Iris pigment epithelial cell (primary cell): ENCODE data around the gene SFT2D1.

ENCODE experiments used
- DNase-seq: peaks from one replicate; pipeline ENCODE4 v3.0.0-alpha.2; 2011; ENCODE audit warnings: low read depth

SFT2D1 gene

DNA sequence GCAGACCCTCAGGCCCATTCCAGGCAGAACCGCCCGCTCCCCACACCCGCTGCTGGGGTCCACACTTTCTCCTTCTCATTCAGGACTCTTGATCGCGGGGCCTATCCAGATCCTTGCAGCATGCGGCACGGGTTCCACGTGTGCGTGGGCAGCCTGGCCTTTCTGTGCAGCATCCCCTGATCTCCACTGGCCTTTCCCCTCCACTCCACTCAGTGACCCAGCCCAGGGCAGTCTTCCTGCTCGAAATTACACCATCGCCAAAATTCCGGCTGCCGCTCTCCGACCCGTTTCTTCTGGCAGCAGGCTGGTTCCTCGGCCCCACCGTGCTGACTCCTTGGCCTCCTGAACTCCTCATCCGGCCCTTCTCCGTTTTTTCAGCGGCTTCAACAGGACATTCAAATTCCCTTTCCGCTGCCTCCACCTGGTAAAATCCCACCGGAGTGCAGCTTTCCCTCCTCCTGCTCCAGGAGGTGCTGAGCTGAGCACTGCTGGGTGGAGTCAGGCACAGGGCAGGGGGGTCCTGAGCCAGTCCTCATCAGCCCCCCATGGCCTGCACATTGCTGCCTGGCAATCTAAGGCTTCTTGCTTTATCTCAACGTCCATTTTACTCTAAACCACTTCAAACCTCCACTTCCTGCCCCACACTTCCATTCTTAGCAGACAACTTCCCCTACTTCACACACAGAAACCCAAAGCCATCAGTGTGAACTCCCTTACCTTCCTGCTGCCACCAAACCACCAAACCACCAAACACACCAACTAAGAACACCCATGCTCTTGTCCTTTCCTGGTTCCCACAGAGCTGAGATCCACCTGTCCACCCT lies 9.0 kb downstream of the SFT2D1 start:
- DNase-seq, result no peak

DNA sequence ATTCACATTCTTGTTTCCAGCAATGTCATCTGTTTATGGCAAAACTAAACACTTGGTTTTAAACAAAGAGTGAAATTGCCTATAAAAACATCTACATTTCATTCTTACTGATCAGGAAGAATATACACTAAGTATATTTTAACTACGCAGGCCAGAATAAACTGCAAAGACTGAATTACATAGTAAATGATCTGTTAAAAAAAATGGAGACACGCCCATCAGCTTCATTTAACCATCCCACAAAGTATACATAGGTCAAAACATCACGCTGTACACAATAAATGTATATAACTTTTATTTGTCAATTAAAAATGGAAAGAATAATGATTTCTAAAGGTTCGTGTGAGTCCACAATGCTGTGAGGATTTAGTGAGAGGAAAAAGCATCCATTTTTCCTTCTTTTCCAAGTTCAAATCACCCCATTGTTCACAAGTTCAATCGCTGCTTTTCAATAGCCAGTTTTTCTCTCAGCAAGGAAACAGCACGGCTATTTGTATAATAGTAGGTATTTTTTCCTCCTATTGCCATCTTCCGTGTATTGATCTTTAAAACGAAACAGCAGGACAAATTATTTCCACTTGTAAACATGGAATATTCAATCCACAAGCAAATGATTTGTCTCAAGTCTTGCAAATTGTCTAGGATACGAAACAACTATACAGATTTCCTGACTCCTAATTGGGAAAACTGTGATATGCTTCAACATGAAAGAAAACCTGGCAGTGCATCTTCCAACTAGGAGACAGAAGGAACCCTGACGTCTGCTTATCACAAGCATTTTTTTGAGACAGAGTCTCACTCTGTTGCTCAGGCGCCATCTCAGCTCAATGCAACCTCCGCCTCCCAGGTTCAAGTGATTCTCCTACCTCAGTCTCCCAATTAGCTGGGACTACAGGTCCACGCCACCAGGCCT lies 10.6 kb downstream of the SFT2D1 start:
- no peak for DNase-seq

GRCh38 chr6:166330612-166331011 lies 11.7 kb downstream of the SFT2D1 start:
- peak; percentile 52 for DNase-seq

- DNase-seq, result no peak
Observed at GRCh38 chr6:166325383-166326042, 16.8 kb downstream of the SFT2D1 start.

- no peak for DNase-seq
Observed at GRCh38 chr6:166323395-166323794, 18.9 kb downstream of the SFT2D1 start.

DNA sequence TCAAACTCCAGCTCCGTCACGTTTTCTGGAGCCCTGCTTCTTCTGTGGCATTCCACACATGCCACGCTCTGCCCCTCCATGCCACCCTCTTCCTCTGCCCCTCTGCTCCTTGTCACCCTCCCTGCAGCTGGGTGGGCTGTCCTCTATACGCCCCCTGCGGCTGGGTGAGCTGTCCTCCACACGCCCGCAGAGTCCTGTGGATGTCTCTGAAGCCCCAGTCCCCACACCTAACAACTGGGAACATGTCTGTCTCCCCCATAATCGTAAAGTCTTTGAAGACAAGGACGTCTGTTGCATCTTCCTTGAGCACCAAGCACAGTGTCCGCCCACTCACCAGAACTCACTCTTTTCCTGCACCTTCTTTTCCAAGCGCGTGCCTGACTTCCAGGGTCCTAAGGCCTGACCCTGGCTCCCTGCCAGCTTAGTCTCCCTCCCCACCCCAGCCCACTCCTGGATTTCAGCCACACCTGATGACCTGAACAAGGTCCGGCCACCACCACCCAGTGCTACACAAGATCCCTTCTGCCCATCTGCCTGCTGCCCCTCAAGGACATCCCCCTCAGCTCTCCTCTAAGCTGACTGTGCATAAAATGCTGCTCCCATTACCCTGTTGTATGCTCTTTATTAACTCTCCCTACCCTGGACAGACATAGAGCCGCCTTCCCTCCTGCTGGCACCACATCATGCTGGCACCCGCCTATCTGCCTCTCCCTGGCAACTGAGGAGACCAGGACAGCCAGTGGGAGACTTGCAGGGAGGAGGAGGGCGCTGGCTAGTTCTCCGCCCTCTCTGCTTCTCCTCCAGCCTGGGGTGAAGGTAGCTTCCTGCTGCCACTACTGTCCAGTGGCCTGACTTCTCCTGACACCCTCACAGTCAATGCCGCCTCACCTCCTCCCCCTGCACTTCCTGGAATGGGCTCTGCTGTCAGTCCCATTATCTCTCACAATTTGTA lies 23.4 kb downstream of the SFT2D1 start:
- no peak for DNase-seq

GRCh38 chr6:166318227-166318626 lies 24.1 kb downstream of the SFT2D1 start:
- no peak for DNase-seq

- no peak for DNase-seq
Observed at GRCh38 chr6:166317261-166318212, 24.8 kb downstream of the SFT2D1 start.

DNA sequence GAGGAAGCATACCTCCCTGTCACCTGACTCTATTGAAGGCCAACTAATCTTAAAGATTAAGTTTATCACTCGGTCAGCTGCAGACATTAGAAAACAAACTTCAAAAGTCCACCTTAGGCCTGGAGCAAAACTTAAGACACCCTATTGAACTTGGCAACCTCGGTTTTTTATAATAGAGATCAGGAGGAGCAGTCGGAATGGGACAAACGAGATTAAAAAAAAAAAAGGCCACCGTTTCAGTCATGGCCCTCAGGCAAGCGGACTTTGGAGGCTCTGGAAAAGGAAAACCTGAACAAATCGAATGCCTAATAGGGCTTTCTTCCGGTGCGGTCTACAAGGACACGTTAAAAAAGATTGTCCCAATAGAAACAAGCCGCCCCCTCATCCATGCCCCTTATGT lies 26.9 kb downstream of the SFT2D1 start:
- DNase-seq, result no peak

DNA sequence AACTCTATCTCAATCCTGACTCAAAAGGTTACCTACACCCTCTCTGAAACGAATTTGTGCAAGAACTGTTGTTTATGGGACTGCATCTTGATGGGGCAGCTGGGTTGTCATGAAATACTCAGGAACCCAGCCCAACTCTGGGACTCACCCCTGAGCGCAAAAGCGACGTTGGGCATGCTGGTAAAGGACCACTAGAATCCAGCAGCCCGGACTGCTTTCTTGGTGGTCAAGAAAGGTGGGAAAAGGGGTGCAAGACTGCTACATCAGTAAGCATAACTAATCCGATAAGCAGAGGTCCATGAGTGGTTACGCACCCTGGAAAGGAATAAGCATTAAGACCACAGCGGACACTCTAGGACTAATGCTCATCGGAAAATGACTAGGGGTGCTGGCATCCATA lies 27.9 kb downstream of the SFT2D1 start:
- no peak for DNase-seq

DNA sequence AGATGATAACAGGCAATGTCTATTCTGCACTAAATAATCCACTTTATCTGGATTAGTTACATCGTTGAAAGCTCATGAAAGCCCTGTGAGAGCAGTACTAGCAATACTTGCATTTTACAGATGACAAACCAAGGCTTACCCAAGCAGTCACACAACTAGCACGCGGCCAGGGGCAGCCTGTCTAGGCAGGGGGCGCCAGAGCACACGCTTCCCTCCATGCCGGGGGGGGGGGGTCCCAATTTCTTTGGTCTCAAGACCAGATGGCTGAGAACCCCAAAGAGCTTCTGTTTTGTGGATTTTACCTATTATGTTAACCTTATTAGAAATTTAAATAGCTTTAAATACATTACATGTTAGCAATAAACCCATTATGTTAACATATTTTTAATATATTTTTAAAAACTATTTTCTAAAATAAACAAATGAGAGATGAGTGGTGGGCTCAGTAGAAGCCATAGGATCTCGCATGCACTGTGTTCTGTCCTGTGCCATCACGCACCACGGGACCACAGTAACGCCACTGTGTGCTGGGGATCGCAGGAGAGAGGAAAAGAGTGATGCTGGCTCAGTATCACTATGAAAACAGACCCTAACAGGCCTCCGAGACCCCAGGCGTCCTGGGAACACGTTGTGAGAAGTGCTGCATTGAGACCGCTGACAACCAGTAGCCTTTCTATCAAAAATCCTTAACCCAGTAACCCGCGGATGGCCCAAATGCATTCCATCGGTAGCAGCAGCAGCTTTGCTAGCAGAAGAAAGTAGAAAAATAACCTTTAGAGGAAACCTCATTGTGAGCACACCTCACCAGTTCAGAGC lies 28.9 kb downstream of the SFT2D1 start:
- peak; percentile 55 for DNase-seq

DNA sequence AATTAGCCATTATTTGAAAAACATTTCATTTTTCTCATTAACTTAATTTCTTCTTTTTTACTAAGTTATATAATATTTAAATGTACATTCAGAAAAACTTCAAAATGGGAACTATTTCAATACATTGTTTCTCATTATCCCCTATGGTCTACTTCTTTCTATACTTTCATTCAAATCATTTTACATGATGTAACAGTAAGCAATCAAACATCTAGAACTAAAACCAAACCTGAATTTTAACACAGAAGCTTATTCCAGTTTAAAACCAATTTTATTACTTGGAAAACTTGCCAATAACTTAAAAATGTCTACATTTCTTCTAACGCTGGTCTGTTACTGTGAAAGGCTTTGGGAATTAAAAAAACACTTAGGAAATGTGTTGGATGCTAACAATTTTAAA lies 29.5 kb downstream of the SFT2D1 start:
- DNase-seq, result no peak

DNA sequence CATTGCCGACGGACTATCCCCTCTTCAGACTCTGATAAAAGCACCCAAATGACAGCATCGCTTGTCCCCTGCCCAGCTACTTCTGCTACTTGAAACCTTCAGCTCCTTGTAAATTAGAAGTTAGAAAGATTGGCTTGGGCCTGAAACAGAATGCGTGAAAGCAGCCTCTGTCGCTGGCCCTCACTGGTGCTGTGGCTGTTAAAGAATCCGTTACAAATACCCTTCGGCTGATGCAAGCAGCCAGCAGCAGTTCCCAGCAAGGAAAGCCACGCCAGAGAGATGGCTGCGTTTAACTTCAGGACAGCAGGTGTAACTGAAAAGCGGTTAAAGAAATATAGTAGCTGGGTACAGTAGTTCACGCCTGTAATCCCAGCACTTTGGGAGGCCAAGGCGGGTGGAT lies 31.7 kb downstream of the SFT2D1 start:
- no peak for DNase-seq

GRCh38 chr6:166309977-166310376 lies 32.4 kb downstream of the SFT2D1 start:
- no peak for DNase-seq

DNA sequence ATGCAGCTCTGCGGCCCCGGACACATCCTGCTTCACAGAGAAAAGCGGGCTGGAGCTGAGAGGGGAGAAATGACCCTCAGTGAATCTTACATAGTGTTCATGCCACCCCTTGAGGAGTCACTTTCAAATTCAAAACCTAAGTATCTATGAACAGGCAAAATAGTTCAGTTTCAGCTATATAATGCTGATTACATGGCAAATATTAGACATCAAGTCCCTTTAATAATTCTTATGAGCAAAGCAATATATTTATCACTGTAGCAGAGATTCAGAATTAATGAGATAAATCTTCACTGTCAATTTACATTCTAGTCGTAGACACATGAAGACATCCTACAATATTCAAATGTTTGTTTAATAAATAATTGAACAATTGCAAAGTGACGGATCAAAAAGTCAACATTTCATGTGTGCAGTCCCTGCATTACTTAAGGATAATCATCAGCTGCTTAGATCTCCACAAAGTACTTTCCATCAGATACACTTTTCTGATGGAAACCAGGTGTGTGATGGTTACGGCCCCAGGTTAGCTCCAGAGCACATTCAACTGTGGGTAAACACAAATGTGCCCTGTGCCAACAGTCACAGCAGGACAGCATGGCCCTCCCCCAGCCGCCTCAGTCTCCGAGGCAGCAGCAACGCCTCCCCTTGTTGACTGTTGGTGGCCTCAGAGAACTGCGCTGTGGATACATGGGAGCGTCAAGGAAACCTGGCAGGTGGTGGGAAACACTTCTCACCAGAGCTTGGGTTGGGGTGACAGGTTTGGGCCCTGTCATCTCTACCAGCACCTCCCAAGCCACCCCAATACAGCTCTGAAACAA lies 33.4 kb downstream of the SFT2D1 start:
- DNase-seq, result no peak

GRCh38 chr6:166308033-166308768 lies 34.1 kb downstream of the SFT2D1 start, which contains the start of gene PRR18:
Gene PRR18 (minus strand): TSS chr6:166308392. CDS start chr6:166308142, 250 bp downstream.
- no peak for DNase-seq
